RWPE1 (cell line): ENCODE results near the gene TUSC2.
"Not testable (repeated sequence)": the region's sequence is repeated elsewhere in the genome, so short reads cannot be mapped to it uniquely, and the experiment has no call there.

ENCODE experiments used
- CTCF ChIA-PET: fragments of 350-600 bp; sonication (Branson Sonifier 250); formaldehyde crosslinking; extraction: SDS; loops from one replicate; lab custom pipeline; 2021; lab: Yijun Ruan, JAX
- POLR2A ChIA-PET: fragments of 400-600 bp; formaldehyde crosslinking; extraction: SDS; loops from one replicate; lab custom pipeline; 2020; ENCODE audit warnings: antibody characterized with exemption; ENCODE audit not compliant: low non-redundant PET; lab: Yijun Ruan, JAX
- DNase-seq: peaks from one replicate; pipeline ENCODE4 v3.0.0; 2012; ENCODE audit warnings: low spot score
- H3K27ac ChIP-seq: fragments of 450-650 bp; 2 replicates; pipeline ENCODE4 v1.5.1; 2017
- TF ChIP-seq, protein P1 (sequence below): fragments of 450-650 bp; conservative IDR thresholded peaks from 2 replicates; pipeline ENCODE4 v1.5.1; 2017; ENCODE audit warnings: low read depth, mild to moderate bottlenecking

TUSC2 gene

DNA sequence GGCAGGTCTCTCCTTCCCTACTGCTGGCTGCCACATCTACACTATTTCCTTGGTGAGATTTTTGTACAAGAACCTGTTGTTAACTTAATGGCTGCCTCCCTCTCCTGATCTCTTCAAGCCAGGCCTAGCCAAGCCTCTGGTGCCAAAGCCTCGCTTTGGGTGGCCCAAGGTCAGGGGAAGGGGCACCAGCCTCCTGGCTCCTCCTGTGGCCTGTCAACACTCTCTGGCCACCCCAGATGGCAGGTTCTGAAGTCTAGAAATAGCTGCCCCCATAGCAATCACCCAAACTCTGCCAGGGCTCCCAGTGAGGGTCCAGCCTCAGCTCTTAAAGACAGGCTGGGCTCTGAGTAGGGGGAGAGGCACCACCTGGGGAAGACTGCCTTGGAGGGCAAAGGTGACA, 40.8 kb downstream of the TUSC2 start:
- DNase-seq = no peak
- TF ChIP-seq, protein P1, sequence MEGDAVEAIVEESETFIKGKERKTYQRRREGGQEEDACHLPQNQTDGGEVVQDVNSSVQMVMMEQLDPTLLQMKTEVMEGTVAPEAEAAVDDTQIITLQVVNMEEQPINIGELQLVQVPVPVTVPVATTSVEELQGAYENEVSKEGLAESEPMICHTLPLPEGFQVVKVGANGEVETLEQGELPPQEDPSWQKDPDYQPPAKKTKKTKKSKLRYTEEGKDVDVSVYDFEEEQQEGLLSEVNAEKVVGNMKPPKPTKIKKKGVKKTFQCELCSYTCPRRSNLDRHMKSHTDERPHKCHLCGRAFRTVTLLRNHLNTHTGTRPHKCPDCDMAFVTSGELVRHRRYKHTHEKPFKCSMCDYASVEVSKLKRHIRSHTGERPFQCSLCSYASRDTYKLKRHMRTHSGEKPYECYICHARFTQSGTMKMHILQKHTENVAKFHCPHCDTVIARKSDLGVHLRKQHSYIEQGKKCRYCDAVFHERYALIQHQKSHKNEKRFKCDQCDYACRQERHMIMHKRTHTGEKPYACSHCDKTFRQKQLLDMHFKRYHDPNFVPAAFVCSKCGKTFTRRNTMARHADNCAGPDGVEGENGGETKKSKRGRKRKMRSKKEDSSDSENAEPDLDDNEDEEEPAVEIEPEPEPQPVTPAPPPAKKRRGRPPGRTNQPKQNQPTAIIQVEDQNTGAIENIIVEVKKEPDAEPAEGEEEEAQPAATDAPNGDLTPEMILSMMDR = no peak
- CTCF ChIA-PET = no interaction called here
- H3K27ac ChIP-seq = peak overlapping the region; percentile 93
- POLR2A ChIA-PET = no interaction called here

DNA sequence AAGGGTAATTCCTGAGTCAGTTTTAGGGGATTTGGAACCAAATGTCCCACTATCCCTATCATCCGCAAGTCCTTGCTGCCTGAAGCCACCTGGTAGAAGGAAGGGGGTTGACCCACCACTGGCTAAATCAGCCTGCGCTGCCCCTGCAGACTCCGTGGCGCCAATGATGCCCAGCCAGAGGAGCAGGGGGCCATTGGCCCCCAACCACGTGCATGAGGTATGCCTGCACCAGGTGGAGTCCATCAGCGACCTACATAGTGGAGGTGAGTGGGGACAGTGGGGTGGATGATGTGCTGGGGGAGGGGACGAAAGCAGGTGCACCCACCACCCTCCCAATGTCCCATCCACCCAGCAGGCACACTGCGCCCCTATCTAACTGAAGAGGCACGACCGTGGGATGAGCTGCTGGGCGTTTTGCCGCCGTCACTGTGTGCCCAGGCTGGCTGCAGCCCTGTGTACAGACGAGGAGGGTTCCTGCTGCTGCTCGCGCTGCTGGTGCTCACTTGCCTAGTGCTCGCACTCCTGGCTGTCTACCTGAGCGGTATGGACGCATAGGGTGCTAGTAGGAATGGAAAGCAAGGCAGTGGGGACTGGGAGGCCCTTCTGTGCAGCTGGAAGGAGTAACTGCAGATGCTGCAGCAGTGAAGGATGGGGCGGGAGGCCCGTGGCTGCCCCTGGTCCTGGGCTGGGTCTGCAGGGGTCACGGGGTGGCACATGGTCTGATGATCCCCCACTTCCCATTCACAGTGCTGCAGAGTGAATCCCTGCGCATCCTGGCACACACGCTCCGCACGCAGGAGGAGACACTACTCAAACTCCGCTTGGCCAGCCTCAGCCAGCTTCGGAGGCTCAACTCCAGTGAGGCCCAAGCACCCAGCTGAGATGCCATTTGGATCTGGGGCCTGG, 41.4 kb downstream of the TUSC2 start:
- peak overlapping the region; percentile 93 for H3K27ac ChIP-seq
- POLR2A ChIA-PET = no interaction called here
- DNase-seq = no peak
- CTCF ChIA-PET = no interaction called here
- TF ChIP-seq, protein P1 = no peak

- POLR2A ChIA-PET = interaction anchor here (0.5 kb wide), 1 partner anchor 1399 kb away, joined by 6 read pairs; no protein-coding TSS in a partner anchor
- CTCF ChIA-PET, DNase-seq: not testable (repeated sequence)
- H3K27ac ChIP-seq = peak overlapping the region; percentile 29; the same call in 1 of the 2 replicates
These were observed 43.9 kb downstream of the TUSC2 start for GRCh38 chr3:50284121-50284520.

- ChIA-PET CTCF (interaction anchor here (0.6 to 0.7 kb wide), 3 partner anchors 53 to 69 kb away, joined by 3 read pairs; no protein-coding TSS in a partner anchor), POLR2A (interaction anchor here (0.6 kb wide), 1 partner anchor 52 kb away, joined by 6 read pairs; no protein-coding TSS in a partner anchor)
- no peak for DNase-seq
- peak overlapping the region; percentile 6; the same call in 1 of the 2 replicates for H3K27ac ChIP-seq
- TF ChIP-seq, protein P1 = no peak
These were observed 48.6 kb downstream of the TUSC2 start for GRCh38 chr3:50279255-50280016.

- ChIA-PET POLR2A (no interaction called here), CTCF (no interaction called here)
- no peak for DNase-seq
- peak within 1 kb of the TSS; percentile 27 for H3K27ac ChIP-seq
- TF ChIP-seq, protein P1 = no peak
These were observed 49.2 kb downstream of the TUSC2 start, which contains the start of gene LSMEM2 for GRCh38 chr3:50278880-50279224. TSS of gene LSMEM2 (plus strand) at chr3:50279087. CDS start at chr3:50279114, 27 bp downstream.

- no peak for DNase-seq
- TF ChIP-seq, protein P1 = no peak
- POLR2A ChIA-PET = no interaction called here
- peak overlapping the region; percentile 27 for H3K27ac ChIP-seq
- CTCF ChIA-PET = no interaction called here
These were observed 49.7 kb downstream of the TUSC2 start for GRCh38 chr3:50278123-50278879.
